Lower lobe of right lung (tissue), 2 donors: ENCODE results near the gene SBF2. TPM values are rescaled to one million over a fixed set of nuclear protein-coding genes. Genes with fewer than 3 reads are reported as not detected.
"Not testable (repeated sequence)": the region's sequence is repeated elsewhere in the genome, so short reads cannot be mapped to it uniquely, and the experiment has no call there.

ENCODE experiments used
- ATAC-seq, 2 donors: fragments of 200-7000 bp; cut with Tn5 transposase; one replicate each; pipeline ENCODE4 v1.9.1; 2020 to 2022; ENCODE audit warnings: mild to moderate bottlenecking in 2 of 2, moderate library complexity in 2 of 2
- DNase-seq: peaks from one replicate; pipeline ENCODE4 v3.0.0-alpha.2; 2020
- H3K27ac ChIP-seq: fragments of 200-600 bp; one replicate; pipeline ENCODE4 v1.8.0; 2022
- H3K27me3 ChIP-seq: fragments of 200-600 bp; one replicate; pipeline ENCODE4 v1.8.0; 2022; ENCODE audit warnings: low read depth
- H3K36me3 ChIP-seq: fragments of 200-600 bp; one replicate; pipeline ENCODE4 v1.8.0; 2022; ENCODE audit warnings: mild to moderate bottlenecking
- H3K4me1 ChIP-seq: fragments of 200-600 bp; one replicate; pipeline ENCODE4 v1.8.0; 2022
- H3K4me3 ChIP-seq: fragments of 200-600 bp; one replicate; pipeline ENCODE4 v1.8.0; 2022; ENCODE audit warnings: mild to moderate bottlenecking
- H3K9me3 ChIP-seq: fragments of 200-600 bp; one replicate; pipeline ENCODE4 v1.8.0; 2022
- intact Hi-C: fragments of 100-400 bp; cut with DNase I; formaldehyde crosslinking; loops from one replicate; pipeline ENCODE4 v1.11.0; 2022
- total RNA-seq: library from RNA; stranded (reverse); fragmentation: NEBNext Ultra II Directional; extraction: Animal tissue kit (Norgen Biotek cat#: 25700); gene quantifications from one replicate; pipeline ENCODE4 v1.2.1, GENCODE V29; 2021
- TF ChIP-seq, protein P1 (sequence below): fragments of 200-600 bp; IDR thresholded peaks from one replicate; pipeline ENCODE4 v1.8.0; 2022; ENCODE audit warnings: antibody characterized with exemption, mild to moderate bottlenecking
- donor health status: DM: no; HTN: yes; CAD: no; lungs with severe emphysema.

SBF2 gene
- total RNA-seq, 1 donor from 2014 or later: 41.3 TPM

DNA sequence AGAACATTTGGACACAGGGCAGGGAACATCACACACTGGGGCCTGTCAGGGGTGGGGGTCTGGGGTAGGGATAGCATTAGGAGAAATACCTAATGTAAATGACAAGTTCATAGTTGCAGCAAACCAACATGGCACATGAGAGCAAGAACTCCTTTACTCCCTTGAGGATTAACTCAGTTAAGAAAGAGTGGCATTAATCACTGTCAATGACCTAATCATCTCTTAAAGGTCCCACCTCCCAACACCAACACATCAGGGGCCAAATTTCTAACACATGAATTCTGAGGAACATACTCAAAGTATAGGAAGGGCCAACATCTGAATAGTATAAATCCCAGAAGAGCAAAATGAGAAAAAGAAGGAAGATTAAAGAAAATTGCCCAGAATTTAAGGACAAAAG, 357.3 kb downstream of the SBF2 start:
- Histone ChIP-seq H3K27me3 (no peaks in the 10 kb centered on the region), H3K36me3 (no peaks in the 10 kb centered on the region), H3K9me3 (no peaks in the 10 kb centered on the region), H3K27ac (no peak overlapping the region), H3K4me1 (no peaks in the 10 kb centered on the region), H3K4me3 (no peak overlapping the region)
- no peak for DNase-seq
- TF ChIP-seq, protein P1, sequence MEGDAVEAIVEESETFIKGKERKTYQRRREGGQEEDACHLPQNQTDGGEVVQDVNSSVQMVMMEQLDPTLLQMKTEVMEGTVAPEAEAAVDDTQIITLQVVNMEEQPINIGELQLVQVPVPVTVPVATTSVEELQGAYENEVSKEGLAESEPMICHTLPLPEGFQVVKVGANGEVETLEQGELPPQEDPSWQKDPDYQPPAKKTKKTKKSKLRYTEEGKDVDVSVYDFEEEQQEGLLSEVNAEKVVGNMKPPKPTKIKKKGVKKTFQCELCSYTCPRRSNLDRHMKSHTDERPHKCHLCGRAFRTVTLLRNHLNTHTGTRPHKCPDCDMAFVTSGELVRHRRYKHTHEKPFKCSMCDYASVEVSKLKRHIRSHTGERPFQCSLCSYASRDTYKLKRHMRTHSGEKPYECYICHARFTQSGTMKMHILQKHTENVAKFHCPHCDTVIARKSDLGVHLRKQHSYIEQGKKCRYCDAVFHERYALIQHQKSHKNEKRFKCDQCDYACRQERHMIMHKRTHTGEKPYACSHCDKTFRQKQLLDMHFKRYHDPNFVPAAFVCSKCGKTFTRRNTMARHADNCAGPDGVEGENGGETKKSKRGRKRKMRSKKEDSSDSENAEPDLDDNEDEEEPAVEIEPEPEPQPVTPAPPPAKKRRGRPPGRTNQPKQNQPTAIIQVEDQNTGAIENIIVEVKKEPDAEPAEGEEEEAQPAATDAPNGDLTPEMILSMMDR: no peak
- ATAC-seq: no peak
- intact Hi-C loops: no loop called here

DNA sequence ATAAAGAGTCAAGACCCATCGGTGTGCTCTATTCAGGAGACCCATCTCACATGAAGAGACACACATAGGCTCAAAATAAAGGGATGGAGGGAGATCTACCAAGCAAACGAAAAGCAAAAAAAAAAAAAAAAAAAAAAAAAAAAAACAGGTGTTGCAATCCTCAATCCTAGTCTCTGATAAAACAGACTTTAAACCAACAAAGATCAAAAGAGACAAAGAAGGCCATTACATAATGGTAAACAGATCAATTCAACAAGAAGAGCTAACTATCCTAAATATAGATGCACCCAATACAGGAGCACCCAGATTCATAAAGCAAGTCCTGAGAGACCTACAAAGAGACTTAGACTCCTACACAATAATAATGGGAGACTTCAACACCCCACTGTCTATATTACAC, 361.2 kb downstream of the SBF2 start:
- H3K4me1 ChIP-seq, ATAC-seq, DNase-seq, H3K9me3 ChIP-seq, H3K27me3 ChIP-seq, H3K4me3 ChIP-seq, H3K36me3 ChIP-seq, H3K27ac ChIP-seq, intact Hi-C loops: not testable (repeated sequence)

DNA sequence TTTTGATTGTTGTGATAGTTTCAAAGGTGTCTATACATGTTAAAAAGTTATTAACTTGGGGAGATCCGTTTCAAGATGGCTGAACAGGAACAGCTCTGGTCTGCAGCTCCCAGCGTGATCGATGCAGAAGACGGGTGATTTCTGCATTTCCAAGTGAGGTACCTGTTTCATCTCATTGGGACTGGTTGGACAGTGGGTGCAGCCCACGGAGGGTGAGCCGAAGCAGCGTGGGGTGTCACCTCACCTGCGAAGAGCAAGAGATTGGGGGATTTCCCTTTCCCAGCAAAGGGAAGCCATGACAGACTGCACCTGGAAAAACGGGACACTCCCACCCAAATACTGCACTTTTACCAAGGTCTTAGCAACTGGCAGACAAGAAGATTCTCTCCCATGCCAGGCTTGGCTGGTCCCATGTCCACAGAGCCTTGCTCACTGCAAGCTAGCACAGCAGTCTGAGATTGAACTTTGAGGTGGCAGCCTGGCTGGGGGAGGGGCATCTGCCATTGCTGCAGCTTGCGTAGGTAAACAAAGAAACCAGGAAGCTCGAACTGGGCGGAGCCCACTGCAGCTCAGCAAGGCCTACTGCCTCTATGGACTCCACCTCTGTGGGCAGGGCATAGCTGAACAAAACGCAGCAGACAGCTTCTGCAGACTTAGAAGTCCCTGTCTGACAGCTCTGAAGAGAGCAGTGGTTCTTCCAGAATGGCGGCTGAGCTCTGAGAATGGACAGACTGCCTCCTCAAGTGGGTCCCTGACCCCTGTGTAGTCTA, 363.3 kb downstream of the SBF2 start:
- H3K9me3 ChIP-seq, H3K4me1 ChIP-seq, H3K36me3 ChIP-seq, H3K4me3 ChIP-seq, ATAC-seq, intact Hi-C loops, H3K27me3 ChIP-seq, DNase-seq, H3K27ac ChIP-seq: not testable (repeated sequence)

DNA sequence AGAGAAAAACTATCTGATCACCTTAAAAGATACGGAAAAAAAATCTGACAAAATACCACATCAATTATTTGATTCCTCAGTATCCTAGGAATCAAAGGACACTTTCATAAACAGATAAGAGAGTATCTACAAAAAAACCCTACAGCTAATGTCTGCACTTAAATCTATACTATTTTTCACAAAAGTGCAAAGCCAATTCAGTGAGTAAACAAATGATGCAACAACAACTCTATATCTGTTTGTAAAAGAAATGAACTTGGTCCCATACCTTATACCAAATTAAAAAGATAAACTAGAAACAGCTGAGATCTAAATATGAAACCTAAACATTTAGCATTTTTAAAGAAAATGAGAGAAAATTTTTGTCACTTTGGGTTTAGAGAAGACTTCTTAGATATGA, 366.3 kb downstream of the SBF2 start:
- TF ChIP-seq, protein P1: no peak
- Histone ChIP-seq H3K27me3 (no peaks in the 10 kb centered on the region), H3K36me3 (peaks cover 4% of the 10 kb centered on the region), H3K4me1 (no peaks in the 10 kb centered on the region), H3K9me3 (no peaks in the 10 kb centered on the region), H3K27ac (no peak overlapping the region), H3K4me3 (no peak overlapping the region)
- no peak for ATAC-seq
- no peak for DNase-seq
- intact Hi-C loops: no loop called here

DNA sequence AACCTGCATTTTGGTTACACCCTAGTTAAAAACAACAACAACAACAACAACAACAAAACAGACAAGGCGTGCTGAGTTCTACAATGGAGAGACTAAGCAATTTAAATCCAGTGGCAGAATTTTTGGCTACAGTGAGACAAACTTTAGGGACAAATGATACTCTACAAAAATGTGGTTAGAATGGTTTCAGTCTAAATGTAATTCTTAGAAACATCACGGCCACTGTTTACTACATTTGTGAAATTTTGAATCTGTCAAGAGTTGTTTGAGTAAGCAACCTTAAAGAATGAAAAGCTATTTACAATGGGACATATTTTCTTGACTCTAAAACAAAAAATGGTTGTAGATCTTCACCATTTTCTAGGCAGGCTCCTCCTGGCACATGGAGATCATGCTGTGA, 370.7 kb downstream of the SBF2 start:
- Histone ChIP-seq H3K4me1 (no peaks in the 10 kb centered on the region), H3K27me3 (no peaks in the 10 kb centered on the region), H3K27ac (no peak overlapping the region), H3K36me3 (no peaks in the 10 kb centered on the region), H3K4me3 (no peak overlapping the region), H3K9me3 (no peaks in the 10 kb centered on the region)
- TF ChIP-seq, protein P1: no peak
- intact Hi-C loops: no loop called here
- DNase-seq (no peak), ATAC-seq (no peak)

DNA sequence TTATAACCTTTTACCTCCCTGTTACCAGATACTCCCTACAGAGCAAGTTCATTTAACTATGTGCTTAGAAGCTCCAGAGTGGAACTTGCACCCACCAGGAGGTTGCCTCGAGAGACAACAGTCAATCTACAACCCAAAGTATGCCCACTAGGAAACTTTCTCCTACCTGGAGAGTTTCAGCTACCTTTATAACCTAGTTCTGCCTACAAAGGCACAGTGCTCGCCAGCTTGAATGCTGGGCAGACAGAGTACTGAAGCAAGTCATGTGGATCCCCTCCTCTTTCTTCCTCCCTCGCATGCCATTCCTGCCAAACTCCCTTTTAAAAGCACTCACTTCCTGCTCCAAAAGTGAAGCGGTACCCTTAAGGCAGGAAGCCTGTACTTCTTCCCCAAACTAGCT, 371.2 kb downstream of the SBF2 start:
- intact Hi-C loops: no loop called here
- Histone ChIP-seq H3K27me3 (no peaks in the 10 kb centered on the region), H3K4me3 (no peak overlapping the region), H3K9me3 (no peaks in the 10 kb centered on the region), H3K36me3 (no peaks in the 10 kb centered on the region), H3K4me1 (no peaks in the 10 kb centered on the region), H3K27ac (no peak overlapping the region)
- TF ChIP-seq, protein P1: no peak
- ATAC-seq: no peak
- no peak for DNase-seq
